GM20431 (cell line): Measurements from ENCODE around the gene ADAMTSL3.

Experiments
- in situ Hi-C: fragments of 300-500 bp; cut with MseI, MboI; formaldehyde crosslinking; loops from one replicate; pipeline ENCODE4 v1.15.0; 2020; ENCODE audit warnings: low sequenced_read_pairs; ENCODE audit not compliant: unreplicated experiment

The ADAMTSL3 gene

GRCh38 chr15:83786336-83786735, 132.4 kb downstream of the ADAMTSL3 start:
- in situ Hi-C loops, result no loop called here

- in situ Hi-C loops, result no loop called here
These were observed 139.1 kb downstream of the ADAMTSL3 start for GRCh38 chr15:83793069-83793468.

GRCh38 chr15:83794209-83794608, 140.3 kb downstream of the ADAMTSL3 start:
- in situ Hi-C loops, result no loop called here

GRCh38 chr15:83809345-83809744, 155.4 kb downstream of the ADAMTSL3 start:
- in situ Hi-C loops, result no loop called here

GRCh38 chr15:83810110-83810509, 156.2 kb downstream of the ADAMTSL3 start:
- in situ Hi-C loops, result no loop called here

GRCh38 chr15:83813682-83814081, 159.8 kb downstream of the ADAMTSL3 start:
- in situ Hi-C loops, result no loop called here

GRCh38 chr15:83815506-83815905, 161.6 kb downstream of the ADAMTSL3 start:
- in situ Hi-C loops, result no loop called here

GRCh38 chr15:83816124-83816883, 162.4 kb downstream of the ADAMTSL3 start:
- in situ Hi-C loops, result no loop called here

GRCh38 chr15:83818591-83818990, 164.7 kb downstream of the ADAMTSL3 start:
- in situ Hi-C loops, result no loop called here

GRCh38 chr15:83830381-83830780, 176.5 kb downstream of the ADAMTSL3 start:
- in situ Hi-C loops, result no loop called here

- in situ Hi-C loops, result no loop called here
These were observed 179.6 kb downstream of the ADAMTSL3 start for GRCh38 chr15:83833569-83833968.

GRCh38 chr15:83835479-83835878, 181.6 kb downstream of the ADAMTSL3 start:
- in situ Hi-C loops, result no loop called here

GRCh38 chr15:83837945-83838571, 184.1 kb downstream of the ADAMTSL3 start:
- in situ Hi-C loops, result no loop called here

GRCh38 chr15:83838763-83839162, 184.8 kb downstream of the ADAMTSL3 start:
- in situ Hi-C loops, result no loop called here

- in situ Hi-C loops, result no loop called here
These were observed 188.4 kb downstream of the ADAMTSL3 start for GRCh38 chr15:83842281-83842680.

GRCh38 chr15:83843471-83843871, 189.5 kb downstream of the ADAMTSL3 start:
- in situ Hi-C loops, result no loop called here

- in situ Hi-C loops, result no loop called here
These were observed 190.8 kb downstream of the ADAMTSL3 start for GRCh38 chr15:83844742-83845141.

GRCh38 chr15:83845230-83845629, 191.3 kb downstream of the ADAMTSL3 start:
- in situ Hi-C loops, result no loop called here

- in situ Hi-C loops, result no loop called here
These were observed 192.9 kb downstream of the ADAMTSL3 start for GRCh38 chr15:83846847-83847246.

GRCh38 chr15:83848315-83849050, 194.6 kb downstream of the ADAMTSL3 start:
- in situ Hi-C loops, result no loop called here

GRCh38 chr15:83850015-83850414, 196.1 kb downstream of the ADAMTSL3 start:
- in situ Hi-C loops, result no loop called here
